ENCODE data around the gene CBL.

CBL gene

DNA sequence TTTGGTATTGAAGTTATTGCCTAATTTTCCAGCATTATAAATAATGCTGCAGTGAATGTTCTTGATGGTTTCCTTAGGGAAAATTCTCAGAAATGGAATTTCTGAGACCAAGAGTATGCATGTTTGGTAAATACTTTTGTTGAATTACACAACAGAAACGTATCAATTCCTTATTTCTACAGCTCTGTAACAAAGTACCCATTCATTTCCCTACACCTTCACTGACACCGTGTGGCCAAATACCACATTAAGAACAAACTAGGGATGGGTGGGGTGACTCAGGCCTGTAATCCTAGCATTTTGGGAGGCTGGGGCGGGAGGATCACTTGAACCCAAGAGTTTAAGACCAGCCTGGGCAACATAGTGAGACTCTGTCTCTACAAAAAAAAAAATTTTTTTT lies 89.0 kb downstream of the CBL start:
- no peak for DNase-seq (ENCODE audit: low spot score)
- in situ Hi-C loops (cut with MboI; ENCODE audit: low sequenced_read_pairs, unreplicated experiment): no loop called here
- TF ChIP-seq, protein P1, sequence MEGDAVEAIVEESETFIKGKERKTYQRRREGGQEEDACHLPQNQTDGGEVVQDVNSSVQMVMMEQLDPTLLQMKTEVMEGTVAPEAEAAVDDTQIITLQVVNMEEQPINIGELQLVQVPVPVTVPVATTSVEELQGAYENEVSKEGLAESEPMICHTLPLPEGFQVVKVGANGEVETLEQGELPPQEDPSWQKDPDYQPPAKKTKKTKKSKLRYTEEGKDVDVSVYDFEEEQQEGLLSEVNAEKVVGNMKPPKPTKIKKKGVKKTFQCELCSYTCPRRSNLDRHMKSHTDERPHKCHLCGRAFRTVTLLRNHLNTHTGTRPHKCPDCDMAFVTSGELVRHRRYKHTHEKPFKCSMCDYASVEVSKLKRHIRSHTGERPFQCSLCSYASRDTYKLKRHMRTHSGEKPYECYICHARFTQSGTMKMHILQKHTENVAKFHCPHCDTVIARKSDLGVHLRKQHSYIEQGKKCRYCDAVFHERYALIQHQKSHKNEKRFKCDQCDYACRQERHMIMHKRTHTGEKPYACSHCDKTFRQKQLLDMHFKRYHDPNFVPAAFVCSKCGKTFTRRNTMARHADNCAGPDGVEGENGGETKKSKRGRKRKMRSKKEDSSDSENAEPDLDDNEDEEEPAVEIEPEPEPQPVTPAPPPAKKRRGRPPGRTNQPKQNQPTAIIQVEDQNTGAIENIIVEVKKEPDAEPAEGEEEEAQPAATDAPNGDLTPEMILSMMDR (IDR thresholded peaks at IDR 0.05; ENCODE audit: borderline replicate concordance, control extremely low read depth, extremely low read depth, insufficient read depth, missing control alignments): no peak

GRCh38 chr11:119297938-119298337 lies 91.8 kb downstream of the CBL start:
- in situ Hi-C loops (cut with MboI; ENCODE audit: low sequenced_read_pairs, unreplicated experiment): no loop called here
- TF ChIP-seq, protein P1 (IDR thresholded peaks at IDR 0.05; ENCODE audit: borderline replicate concordance, control extremely low read depth, extremely low read depth, insufficient read depth, missing control alignments): no peak
- DNase-seq (ENCODE audit: low spot score): no peak

DNA sequence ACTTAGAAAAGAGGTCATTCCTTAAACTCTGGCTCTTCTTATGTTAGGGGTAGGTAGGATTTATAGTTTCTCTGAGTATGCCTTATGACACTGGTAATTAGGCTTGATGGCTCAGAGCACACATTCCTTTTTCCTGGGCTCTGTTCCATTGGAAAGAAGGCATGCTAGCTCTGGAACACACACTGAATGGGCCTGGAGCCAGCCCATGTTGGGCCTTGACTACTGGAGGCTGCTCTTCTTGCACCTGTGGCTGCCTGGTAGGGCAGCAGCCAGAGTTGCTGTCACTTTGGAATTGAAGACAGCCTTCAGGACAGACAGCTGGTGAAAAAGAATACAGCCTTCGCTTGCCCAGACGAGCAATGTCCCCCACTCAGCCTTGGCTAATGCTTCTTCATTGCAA lies 92.6 kb downstream of the CBL start:
- in situ Hi-C loops (cut with MboI; ENCODE audit: low sequenced_read_pairs, unreplicated experiment): no loop called here
- no peak for DNase-seq (ENCODE audit: low spot score)
- TF ChIP-seq, protein P1 (IDR thresholded peaks at IDR 0.05; ENCODE audit: borderline replicate concordance, control extremely low read depth, extremely low read depth, insufficient read depth, missing control alignments): no peak

- no peak for DNase-seq (ENCODE audit: low spot score)
- in situ Hi-C loops (cut with MboI; ENCODE audit: low sequenced_read_pairs, unreplicated experiment): no loop called here
- TF ChIP-seq, protein P1 (IDR thresholded peaks at IDR 0.05; ENCODE audit: borderline replicate concordance, control extremely low read depth, extremely low read depth, insufficient read depth, missing control alignments): no peak
Measured at GRCh38 chr11:119299416-119299815, 93.3 kb downstream of the CBL start.

- TF ChIP-seq, protein P1 (IDR thresholded peaks at IDR 0.05; ENCODE audit: borderline replicate concordance, control extremely low read depth, extremely low read depth, insufficient read depth, missing control alignments): no peak
- in situ Hi-C loops (cut with MboI; ENCODE audit: low sequenced_read_pairs, unreplicated experiment): no loop called here
- no peak for DNase-seq (ENCODE audit: low spot score)
Measured at GRCh38 chr11:119300198-119300964, 94.2 kb downstream of the CBL start.

DNA sequence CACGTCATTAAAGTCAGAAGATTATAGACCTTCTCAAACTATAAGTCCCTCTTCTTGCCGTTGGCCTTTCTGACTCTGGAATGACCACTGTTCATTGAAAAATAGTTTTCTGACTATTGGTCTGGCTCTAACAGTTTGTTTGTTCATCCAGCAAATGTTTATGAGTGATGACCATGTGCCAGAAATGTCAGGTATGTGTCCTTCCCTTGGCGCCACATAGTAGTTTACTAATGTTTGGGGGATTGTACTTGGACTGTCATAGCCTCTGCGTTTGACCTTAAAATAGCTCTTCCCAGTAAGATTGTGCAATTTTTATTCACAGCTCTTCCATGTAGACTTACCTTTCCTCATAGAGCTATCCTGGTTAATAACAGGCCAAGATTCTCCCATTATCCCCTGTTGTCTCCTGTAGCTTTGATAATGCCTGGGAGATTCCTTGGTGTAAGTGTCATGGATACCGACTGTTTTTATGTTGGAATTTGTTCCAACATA lies 97.1 kb downstream of the CBL start:
- in situ Hi-C loops (cut with MboI; ENCODE audit: low sequenced_read_pairs, unreplicated experiment): no loop called here
- TF ChIP-seq, protein P1 (IDR thresholded peaks at IDR 0.05; ENCODE audit: borderline replicate concordance, control extremely low read depth, extremely low read depth, insufficient read depth, missing control alignments): no peak
- DNase-seq (ENCODE audit: low spot score): no peak
